Measurements from ENCODE around the gene MAP10.
"Not testable (repeated sequence)": the region's sequence is repeated elsewhere in the genome, so short reads cannot be mapped to it uniquely, and the experiment has no call there.

The MAP10 gene

DNA sequence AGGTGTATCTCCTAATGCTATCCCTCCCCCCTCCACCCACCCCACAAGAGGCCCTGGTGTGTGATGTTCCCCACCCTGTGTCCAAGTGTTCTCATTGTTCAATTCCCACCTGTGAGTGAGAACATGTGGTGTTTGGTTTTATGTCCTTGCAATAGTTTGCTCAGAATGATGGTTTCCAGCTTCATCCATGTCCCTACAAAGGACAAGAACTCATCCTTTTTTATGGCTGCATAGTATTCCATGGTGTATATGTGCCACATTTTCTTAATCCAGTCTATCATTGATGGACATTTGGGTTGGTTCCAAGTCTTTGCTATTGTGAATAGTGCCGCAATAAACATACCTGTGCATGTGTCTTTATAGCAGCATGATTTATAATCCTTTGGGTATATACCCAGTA lies 19.6 kb upstream of the MAP10 start:
- not testable (repeated sequence) for ATAC-seq (ENCODE audit: low read depth); H3K4me3 Mint-ChIP-seq; H3K9me3 Mint-ChIP-seq; H3K36me3 Mint-ChIP-seq; H3K27ac Mint-ChIP-seq; DNase-seq (ENCODE audit: low spot score in 2 of 2); H3K27me3 Mint-ChIP-seq; H3K4me1 Mint-ChIP-seq

DNA sequence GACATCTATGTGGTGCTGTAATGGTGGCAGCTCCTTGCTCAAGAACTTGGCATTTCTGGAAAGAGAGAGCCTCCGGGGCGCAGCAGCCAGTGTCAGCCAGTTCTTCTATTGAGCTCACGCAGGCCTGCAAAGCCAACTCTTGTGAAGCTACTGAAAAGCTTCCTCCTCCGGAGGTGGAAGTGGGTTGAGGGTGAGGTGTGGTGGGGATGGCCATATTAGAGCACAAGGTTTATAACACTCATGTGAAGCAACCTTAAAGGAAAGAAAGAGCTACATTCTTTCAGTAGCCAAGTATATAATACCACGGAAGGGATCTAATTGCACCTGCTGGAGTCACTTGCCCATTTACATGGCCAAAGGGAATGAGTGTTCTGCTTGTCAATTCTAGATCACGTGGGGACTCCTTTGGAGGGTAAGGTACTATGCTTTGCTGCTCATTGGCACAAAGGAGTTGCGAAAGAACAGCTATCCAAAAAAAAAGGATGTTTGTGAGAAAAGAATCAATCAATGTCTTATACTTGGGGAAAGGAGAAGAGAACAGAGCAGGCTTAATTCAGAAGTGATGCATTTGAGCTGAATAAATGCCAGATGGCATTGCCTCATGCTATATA lies 18.3 kb upstream of the MAP10 start:
- Mint-ChIP-seq H3K36me3 (no peaks in the 10 kb centered on the region), H3K4me3 (no peak overlapping the region), H3K4me1 (no peaks in the 10 kb centered on the region), H3K27ac (no peak overlapping the region), H3K27me3 (no peaks in the 10 kb centered on the region), H3K9me3 (no peaks in the 10 kb centered on the region)
- DNase-seq (ENCODE audit: low spot score in 2 of 2) (no peak), ATAC-seq (ENCODE audit: low read depth) (no peak)

GRCh38 chr1:232788235-232788872 lies 16.9 kb upstream of the MAP10 start:
- DNase-seq (ENCODE audit: low spot score in 2 of 2) (no peak), ATAC-seq (ENCODE audit: low read depth) (no peak)
- Mint-ChIP-seq H3K36me3 (no peaks in the 10 kb centered on the region), H3K4me3 (no peak overlapping the region), H3K27me3 (peaks cover 5% of the 10 kb centered on the region), H3K9me3 (no peaks in the 10 kb centered on the region), H3K27ac (no peak overlapping the region), H3K4me1 (peaks cover 4% of the 10 kb centered on the region)

- no peaks in the 10 kb centered on the region for H3K9me3 Mint-ChIP-seq
- H3K27me3 Mint-ChIP-seq: peaks cover 7% of the 10 kb centered on the region
- no peak for ATAC-seq (ENCODE audit: low read depth)
- no peaks in the 10 kb centered on the region for H3K36me3 Mint-ChIP-seq
- H3K4me1 Mint-ChIP-seq: peaks cover 4% of the 10 kb centered on the region
- no peak overlapping the region for H3K27ac Mint-ChIP-seq
- DNase-seq (ENCODE audit: low spot score in 2 of 2): no peak
- no peak overlapping the region for H3K4me3 Mint-ChIP-seq
Observed at GRCh38 chr1:232789651-232790050, 15.6 kb upstream of the MAP10 start.

DNA sequence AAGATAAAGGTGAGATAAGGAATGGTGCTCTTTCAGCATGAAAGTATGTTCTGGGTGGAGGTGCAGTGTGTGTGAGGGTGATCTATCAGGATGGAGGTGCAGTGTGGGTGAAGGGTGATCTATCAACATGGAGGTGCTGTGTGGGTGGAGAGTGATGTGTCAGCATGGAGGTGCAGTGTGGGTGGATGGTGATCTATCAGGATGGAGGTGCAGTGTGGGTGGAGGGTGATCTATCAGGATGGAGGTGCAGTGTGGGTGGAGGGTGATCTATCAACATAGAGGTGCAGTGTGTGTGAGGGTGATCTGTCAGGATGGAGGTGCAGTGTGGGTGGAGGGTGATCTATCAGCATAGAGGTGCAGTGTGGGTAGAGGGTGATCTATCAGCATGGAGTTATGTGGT lies 12.3 kb upstream of the MAP10 start:
- DNase-seq (ENCODE audit: low spot score in 2 of 2) (no peak), ATAC-seq (ENCODE audit: low read depth) (no peak)
- H3K4me1 Mint-ChIP-seq: peaks cover 4% of the 10 kb centered on the region
- H3K4me3 Mint-ChIP-seq: no peak overlapping the region
- H3K27me3 Mint-ChIP-seq: peaks cover 12% of the 10 kb centered on the region
- H3K27ac Mint-ChIP-seq: no peak overlapping the region
- no peaks in the 10 kb centered on the region for H3K9me3 Mint-ChIP-seq
- no peaks in the 10 kb centered on the region for H3K36me3 Mint-ChIP-seq

DNA sequence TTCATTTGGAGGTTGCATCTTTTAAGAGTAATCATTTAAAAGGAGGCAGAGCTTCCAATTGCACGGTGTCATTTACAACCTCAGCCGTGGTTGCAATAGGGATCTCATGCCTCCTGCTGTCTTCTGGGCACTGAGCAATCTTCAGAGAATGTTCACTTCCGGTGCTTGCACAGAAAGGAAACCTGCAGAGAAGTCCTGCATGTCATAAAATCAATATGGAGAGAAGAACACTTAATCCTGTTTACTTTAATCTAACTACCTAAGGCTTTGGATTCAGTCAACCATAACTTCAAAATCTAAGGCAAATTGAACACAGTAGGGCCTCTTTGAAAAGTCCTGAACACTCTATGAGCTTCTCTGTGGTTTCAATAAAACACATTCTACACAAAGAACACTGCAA lies 11.3 kb upstream of the MAP10 start:
- Mint-ChIP-seq H3K4me3 (no peak overlapping the region), H3K27ac (no peak overlapping the region), H3K36me3 (no peaks in the 10 kb centered on the region), H3K9me3 (no peaks in the 10 kb centered on the region), H3K27me3 (peaks cover 12% of the 10 kb centered on the region), H3K4me1 (peaks cover 4% of the 10 kb centered on the region)
- no peak for DNase-seq (ENCODE audit: low spot score in 2 of 2)
- no peak for ATAC-seq (ENCODE audit: low read depth)

DNA sequence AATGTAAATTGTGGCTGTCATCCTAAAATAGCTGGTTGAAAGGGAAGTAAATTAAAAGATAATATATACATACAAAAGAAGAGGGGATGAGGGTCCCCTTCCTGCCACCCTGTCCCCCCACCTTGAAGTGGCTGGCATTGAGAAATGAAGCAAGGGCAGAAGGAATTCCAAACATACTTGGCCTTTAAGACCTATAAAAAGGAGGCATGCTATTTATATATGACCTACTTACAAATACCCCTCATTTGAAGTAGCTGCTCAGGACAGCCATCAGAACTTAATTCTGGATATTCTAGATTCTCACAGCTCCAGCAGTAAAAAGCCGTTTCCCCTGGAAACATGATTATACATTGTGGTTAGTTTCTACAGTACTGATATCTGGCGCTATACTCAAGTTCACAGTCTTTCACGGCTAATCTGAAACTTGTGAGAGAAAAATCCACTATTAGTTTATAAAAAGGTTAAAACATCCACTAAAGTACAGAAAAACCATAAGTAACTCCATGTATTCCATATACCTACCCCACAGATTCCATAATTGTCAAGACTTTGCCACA lies 9.6 kb upstream of the MAP10 start:
- H3K27ac Mint-ChIP-seq: no peak overlapping the region
- H3K4me1 Mint-ChIP-seq: peaks cover 4% of the 10 kb centered on the region
- no peaks in the 10 kb centered on the region for H3K36me3 Mint-ChIP-seq
- H3K27me3 Mint-ChIP-seq: peaks cover 18% of the 10 kb centered on the region
- ATAC-seq (ENCODE audit: low read depth): no peak
- no peak overlapping the region for H3K4me3 Mint-ChIP-seq
- no peaks in the 10 kb centered on the region for H3K9me3 Mint-ChIP-seq
- DNase-seq (ENCODE audit: low spot score in 2 of 2): no peak

- no peak for ATAC-seq (ENCODE audit: low read depth)
- Mint-ChIP-seq H3K4me1 (peaks cover 2% of the 10 kb centered on the region), H3K9me3 (no peaks in the 10 kb centered on the region), H3K27me3 (peaks cover 17% of the 10 kb centered on the region), H3K4me3 (no peak overlapping the region), H3K36me3 (no peaks in the 10 kb centered on the region), H3K27ac (no peak overlapping the region)
- DNase-seq (ENCODE audit: low spot score in 2 of 2): no peak
Observed at GRCh38 chr1:232797856-232798510, 7.2 kb upstream of the MAP10 start.

- Mint-ChIP-seq H3K27ac (no peak overlapping the region), H3K36me3 (no peaks in the 10 kb centered on the region), H3K4me1 (no peaks in the 10 kb centered on the region), H3K27me3 (peaks cover 15% of the 10 kb centered on the region), H3K4me3 (no peak overlapping the region), H3K9me3 (no peaks in the 10 kb centered on the region)
- DNase-seq (ENCODE audit: low spot score in 2 of 2): no peak
- no peak for ATAC-seq (ENCODE audit: low read depth)
Observed at GRCh38 chr1:232798920-232799319, 6.3 kb upstream of the MAP10 start.

GRCh38 chr1:232806186-232806510 lies 932 bp downstream of the MAP10 start:
- ATAC-seq (ENCODE audit: low read depth) (no peak), DNase-seq (ENCODE audit: low spot score in 2 of 2) (no peak)
- Mint-ChIP-seq H3K4me1 (peaks cover 16% of the 10 kb centered on the region), H3K36me3 (no peaks in the 10 kb centered on the region), H3K9me3 (peaks cover 14% of the 10 kb centered on the region), H3K4me3 (peak overlapping the region; percentile 85), H3K27me3 (peaks cover under 1% of the 10 kb centered on the region), H3K27ac (peak overlapping the region; percentile 35)

- no peak for ATAC-seq (ENCODE audit: low read depth)
- Mint-ChIP-seq H3K4me3 (no peak overlapping the region), H3K27me3 (no peaks in the 10 kb centered on the region), H3K36me3 (no peaks in the 10 kb centered on the region), H3K9me3 (peaks cover 17% of the 10 kb centered on the region), H3K27ac (no peak overlapping the region), H3K4me1 (peaks cover 7% of the 10 kb centered on the region)
- DNase-seq (ENCODE audit: low spot score in 2 of 2): no peak
Observed at GRCh38 chr1:232810856-232811255, 5.6 kb downstream of the MAP10 start.

DNA sequence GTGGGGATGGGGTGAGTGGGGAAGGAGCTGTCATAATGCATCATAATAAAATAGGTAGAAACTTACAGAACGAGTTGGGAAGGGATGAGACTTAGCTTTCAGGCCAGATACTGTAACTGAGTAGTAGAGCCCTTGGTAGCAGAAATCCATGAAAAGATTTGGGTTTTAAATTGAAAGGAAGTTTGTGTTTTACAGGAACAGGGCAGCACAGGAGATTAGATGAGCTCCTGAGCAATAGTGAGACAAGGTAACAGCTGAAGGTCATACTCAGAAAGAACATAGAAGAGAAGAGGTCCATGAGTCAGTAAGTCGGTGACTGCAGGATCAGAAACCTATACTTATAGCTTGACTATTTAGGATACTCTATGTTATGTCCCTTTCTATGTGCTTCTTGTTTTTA lies 7.3 kb downstream of the MAP10 start:
- H3K4me1 Mint-ChIP-seq: no peaks in the 10 kb centered on the region
- H3K9me3 Mint-ChIP-seq: peaks cover 9% of the 10 kb centered on the region
- no peak overlapping the region for H3K27ac Mint-ChIP-seq

GRCh38 chr1:232813097-232813496 lies 7.9 kb downstream of the MAP10 start:
- H3K9me3 Mint-ChIP-seq: peaks cover 7% of the 10 kb centered on the region
- H3K27ac Mint-ChIP-seq: no peak overlapping the region
- H3K4me1 Mint-ChIP-seq: no peaks in the 10 kb centered on the region
- H3K36me3 Mint-ChIP-seq: no peaks in the 10 kb centered on the region
- DNase-seq (ENCODE audit: low spot score in 2 of 2): no peak
- H3K27me3 Mint-ChIP-seq: no peaks in the 10 kb centered on the region
- ATAC-seq (ENCODE audit: low read depth): no peak
- no peak overlapping the region for H3K4me3 Mint-ChIP-seq

More for the DNA sequence above, 7.3 kb downstream of the MAP10 start:
- DNase-seq (ENCODE audit: low spot score in 2 of 2) (no peak), ATAC-seq (ENCODE audit: low read depth) (no peak)
- H3K27me3 Mint-ChIP-seq: no peaks in the 10 kb centered on the region
- H3K4me3 Mint-ChIP-seq: no peak overlapping the region
- no peaks in the 10 kb centered on the region for H3K36me3 Mint-ChIP-seq

DNA sequence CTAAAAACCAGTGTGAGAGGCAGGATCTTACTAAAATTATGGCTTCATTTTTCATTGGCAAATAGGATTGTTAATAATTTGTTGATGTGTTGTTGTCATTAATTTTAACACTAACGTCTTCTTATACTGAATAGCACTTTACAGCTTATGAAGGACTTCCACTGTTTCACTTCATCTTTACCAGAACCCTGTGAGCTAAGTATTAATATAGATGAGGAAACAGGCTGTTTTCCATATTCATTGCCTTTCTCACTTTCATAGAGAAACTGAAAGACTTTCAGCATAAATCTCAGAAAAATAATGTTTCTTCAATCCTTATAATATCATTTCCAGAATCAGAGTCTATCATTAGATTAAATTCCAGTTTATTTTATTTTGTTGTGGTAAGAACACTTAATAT lies 8.5 kb downstream of the MAP10 start:
- no peak for ATAC-seq (ENCODE audit: low read depth)
- H3K4me3 Mint-ChIP-seq: no peak overlapping the region
- peaks cover 7% of the 10 kb centered on the region for H3K9me3 Mint-ChIP-seq
- DNase-seq (ENCODE audit: low spot score in 2 of 2): no peak
- no peaks in the 10 kb centered on the region for H3K27me3 Mint-ChIP-seq
- no peaks in the 10 kb centered on the region for H3K36me3 Mint-ChIP-seq
- no peak overlapping the region for H3K27ac Mint-ChIP-seq
- no peaks in the 10 kb centered on the region for H3K4me1 Mint-ChIP-seq
